ENCODE data around the gene ADCY9.

ADCY9 gene

DNA sequence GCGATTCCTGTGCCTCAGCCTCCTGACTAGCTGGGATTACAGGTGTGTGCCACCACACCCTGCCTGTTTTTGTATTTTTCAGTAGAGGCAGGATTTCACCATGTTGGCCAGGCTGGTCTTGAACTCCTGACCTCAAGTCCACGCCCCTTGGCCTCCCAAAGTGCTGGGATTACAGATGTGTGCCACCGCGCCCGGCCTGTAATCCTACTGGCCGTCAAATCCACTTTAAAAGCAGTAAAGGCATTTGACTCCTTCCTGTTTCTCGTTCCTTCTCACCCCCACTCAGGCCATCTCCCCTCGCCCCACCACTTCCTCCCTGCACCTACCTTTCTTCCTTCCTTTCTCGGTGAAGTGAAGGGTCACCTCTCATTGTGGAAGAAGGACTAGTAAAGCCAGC is 166.3 kb downstream of the ADCY9 start:
- H3K27me3 ChIP-seq (ENCODE audit: insufficient read depth, poor library complexity, severe bottlenecking): no peaks in the 10 kb centered on the region
- TF ChIP-seq POLR2AphosphoS5 (IDR thresholded peaks at IDR 0.05; ENCODE audit: low read depth) (no peak), SPI1 (IDR thresholded peaks at IDR 0.05; ENCODE audit: borderline replicate concordance, low read depth) (peak; percentile 45; the same call in 1 of the 2 replicates)
- no peak for DNase-seq (ENCODE audit: low read depth in 1 of 2, low spot score in 1 of 2)
- H3K4me3 ChIP-seq (replicated peaks; ENCODE audit: insufficient read depth, low read length): no peak overlapping the region
- no peak overlapping the region for H3K27ac ChIP-seq (replicated peaks)

DNA sequence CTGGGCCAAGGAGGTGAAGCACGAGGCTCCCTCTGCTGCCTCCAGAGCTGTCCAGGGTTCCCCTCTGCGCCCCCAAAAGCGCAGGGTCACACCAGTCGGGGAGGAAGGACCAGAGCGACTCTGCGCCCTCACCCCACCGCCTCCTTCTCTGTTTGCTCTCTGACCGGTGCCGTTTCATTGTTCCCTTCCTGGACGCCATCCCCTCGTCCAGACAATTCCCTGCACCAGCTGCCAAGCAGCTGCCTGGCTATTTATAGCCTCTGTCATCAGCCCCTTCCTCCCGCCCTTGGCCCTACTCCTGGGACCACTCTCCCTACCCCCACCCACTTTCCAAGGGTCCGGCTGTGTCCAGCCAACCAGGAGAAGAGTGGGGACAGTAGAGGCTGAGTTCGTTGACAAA is 167.0 kb downstream of the ADCY9 start:
- no peak for DNase-seq (ENCODE audit: low read depth in 1 of 2, low spot score in 1 of 2)
- Histone ChIP-seq H3K4me3 (replicated peaks; ENCODE audit: insufficient read depth, low read length) (no peak overlapping the region), H3K27me3 (ENCODE audit: insufficient read depth, poor library complexity, severe bottlenecking) (no peaks in the 10 kb centered on the region), H3K27ac (replicated peaks) (no peak overlapping the region)
- TF ChIP-seq, protein P1, sequence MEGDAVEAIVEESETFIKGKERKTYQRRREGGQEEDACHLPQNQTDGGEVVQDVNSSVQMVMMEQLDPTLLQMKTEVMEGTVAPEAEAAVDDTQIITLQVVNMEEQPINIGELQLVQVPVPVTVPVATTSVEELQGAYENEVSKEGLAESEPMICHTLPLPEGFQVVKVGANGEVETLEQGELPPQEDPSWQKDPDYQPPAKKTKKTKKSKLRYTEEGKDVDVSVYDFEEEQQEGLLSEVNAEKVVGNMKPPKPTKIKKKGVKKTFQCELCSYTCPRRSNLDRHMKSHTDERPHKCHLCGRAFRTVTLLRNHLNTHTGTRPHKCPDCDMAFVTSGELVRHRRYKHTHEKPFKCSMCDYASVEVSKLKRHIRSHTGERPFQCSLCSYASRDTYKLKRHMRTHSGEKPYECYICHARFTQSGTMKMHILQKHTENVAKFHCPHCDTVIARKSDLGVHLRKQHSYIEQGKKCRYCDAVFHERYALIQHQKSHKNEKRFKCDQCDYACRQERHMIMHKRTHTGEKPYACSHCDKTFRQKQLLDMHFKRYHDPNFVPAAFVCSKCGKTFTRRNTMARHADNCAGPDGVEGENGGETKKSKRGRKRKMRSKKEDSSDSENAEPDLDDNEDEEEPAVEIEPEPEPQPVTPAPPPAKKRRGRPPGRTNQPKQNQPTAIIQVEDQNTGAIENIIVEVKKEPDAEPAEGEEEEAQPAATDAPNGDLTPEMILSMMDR (IDR thresholded peaks at IDR 0.05; ENCODE audit: insufficient read depth, low read length): no peak
- no peak for TF ChIP-seq SPI1 (IDR thresholded peaks at IDR 0.05; ENCODE audit: borderline replicate concordance, low read depth)
- no peak for TF ChIP-seq POLR2AphosphoS5 (IDR thresholded peaks at IDR 0.05; ENCODE audit: low read depth)
- TF ChIP-seq, protein P2, sequence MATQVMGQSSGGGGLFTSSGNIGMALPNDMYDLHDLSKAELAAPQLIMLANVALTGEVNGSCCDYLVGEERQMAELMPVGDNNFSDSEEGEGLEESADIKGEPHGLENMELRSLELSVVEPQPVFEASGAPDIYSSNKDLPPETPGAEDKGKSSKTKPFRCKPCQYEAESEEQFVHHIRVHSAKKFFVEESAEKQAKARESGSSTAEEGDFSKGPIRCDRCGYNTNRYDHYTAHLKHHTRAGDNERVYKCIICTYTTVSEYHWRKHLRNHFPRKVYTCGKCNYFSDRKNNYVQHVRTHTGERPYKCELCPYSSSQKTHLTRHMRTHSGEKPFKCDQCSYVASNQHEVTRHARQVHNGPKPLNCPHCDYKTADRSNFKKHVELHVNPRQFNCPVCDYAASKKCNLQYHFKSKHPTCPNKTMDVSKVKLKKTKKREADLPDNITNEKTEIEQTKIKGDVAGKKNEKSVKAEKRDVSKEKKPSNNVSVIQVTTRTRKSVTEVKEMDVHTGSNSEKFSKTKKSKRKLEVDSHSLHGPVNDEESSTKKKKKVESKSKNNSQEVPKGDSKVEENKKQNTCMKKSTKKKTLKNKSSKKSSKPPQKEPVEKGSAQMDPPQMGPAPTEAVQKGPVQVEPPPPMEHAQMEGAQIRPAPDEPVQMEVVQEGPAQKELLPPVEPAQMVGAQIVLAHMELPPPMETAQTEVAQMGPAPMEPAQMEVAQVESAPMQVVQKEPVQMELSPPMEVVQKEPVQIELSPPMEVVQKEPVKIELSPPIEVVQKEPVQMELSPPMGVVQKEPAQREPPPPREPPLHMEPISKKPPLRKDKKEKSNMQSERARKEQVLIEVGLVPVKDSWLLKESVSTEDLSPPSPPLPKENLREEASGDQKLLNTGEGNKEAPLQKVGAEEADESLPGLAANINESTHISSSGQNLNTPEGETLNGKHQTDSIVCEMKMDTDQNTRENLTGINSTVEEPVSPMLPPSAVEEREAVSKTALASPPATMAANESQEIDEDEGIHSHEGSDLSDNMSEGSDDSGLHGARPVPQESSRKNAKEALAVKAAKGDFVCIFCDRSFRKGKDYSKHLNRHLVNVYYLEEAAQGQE (IDR thresholded peaks at IDR 0.05; ENCODE audit: insufficient replicate concordance, low read depth): no peak
- no peak for TF ChIP-seq GABPA (IDR thresholded peaks at IDR 0.05; ENCODE audit: low read depth)

DNA sequence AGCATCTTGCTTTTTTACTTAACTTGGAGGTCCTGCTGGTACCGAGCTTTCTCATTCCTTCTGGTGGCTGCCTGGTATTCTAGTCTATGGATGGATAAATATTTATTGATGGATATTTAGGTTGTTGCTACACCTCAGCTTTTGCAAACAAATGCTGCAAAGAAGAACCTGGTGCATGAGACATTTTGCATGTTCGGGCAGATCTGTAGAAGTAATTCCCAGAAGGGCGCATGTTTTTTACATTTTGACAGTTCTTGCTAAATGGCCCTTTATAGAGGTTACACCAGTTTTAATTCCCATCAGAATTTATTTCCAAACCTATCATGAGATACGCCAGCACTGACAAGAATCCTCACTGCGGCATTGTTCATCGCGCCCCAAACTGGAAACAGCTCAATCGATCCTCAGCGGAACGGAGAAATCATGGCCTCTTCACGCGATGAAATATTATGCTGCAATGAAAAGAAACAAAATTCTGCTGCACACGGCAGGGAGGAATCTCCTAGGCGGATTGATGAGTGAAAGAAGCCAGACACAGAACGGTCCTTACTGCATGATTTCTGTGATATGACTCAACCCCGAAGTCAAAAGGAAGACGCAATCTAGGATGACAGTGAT is 167.8 kb downstream of the ADCY9 start:
- DNase-seq (ENCODE audit: low read depth in 1 of 2, low spot score in 1 of 2): no peak
- no peaks in the 10 kb centered on the region for H3K27me3 ChIP-seq (ENCODE audit: insufficient read depth, poor library complexity, severe bottlenecking)
- no peak overlapping the region for H3K4me3 ChIP-seq (replicated peaks; ENCODE audit: insufficient read depth, low read length)
- TF ChIP-seq GABPA (IDR thresholded peaks at IDR 0.05; ENCODE audit: low read depth): no peak
- no peak for TF ChIP-seq SPI1 (IDR thresholded peaks at IDR 0.05; ENCODE audit: borderline replicate concordance, low read depth)
- TF ChIP-seq, protein P2 (IDR thresholded peaks at IDR 0.05; ENCODE audit: insufficient replicate concordance, low read depth): no peak
- TF ChIP-seq, protein P1 (IDR thresholded peaks at IDR 0.05; ENCODE audit: insufficient read depth, low read length): no peak
- no peak for TF ChIP-seq POLR2AphosphoS5 (IDR thresholded peaks at IDR 0.05; ENCODE audit: low read depth)
- H3K27ac ChIP-seq (replicated peaks): no peak overlapping the region

DNA sequence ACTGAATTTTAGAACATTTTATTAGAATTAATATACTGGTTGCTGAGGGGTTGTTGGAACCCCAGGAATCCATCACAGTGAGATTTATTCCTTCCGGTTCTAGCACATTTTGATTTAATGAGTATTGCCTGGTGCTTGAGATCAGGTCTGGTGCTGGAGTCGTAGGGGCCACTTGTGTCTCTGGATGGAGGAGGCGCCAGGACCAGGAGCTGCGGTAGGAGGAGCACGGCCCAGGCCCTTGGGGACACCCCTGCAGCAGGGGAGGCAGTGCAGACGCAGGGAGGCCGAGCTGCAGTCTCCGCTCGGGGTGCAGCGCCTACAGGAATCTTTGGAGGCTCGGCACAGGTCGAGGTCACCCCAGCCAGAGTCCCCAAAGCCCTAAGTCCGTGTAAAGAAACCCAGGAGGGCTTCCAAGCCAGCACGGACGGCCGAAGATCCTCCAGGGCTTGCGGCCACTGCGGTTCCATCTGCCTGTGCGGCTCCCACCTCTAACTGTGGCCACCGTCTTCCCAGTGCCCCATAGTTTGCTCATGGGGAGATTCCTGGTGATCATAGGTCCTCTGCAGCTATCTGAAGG is 169.6 kb downstream of the ADCY9 start:
- TF ChIP-seq, protein P2 (IDR thresholded peaks at IDR 0.05; ENCODE audit: insufficient replicate concordance, low read depth): no peak
- TF ChIP-seq POLR2AphosphoS5 (IDR thresholded peaks at IDR 0.05; ENCODE audit: low read depth): no peak
- no peak for TF ChIP-seq SPI1 (IDR thresholded peaks at IDR 0.05; ENCODE audit: borderline replicate concordance, low read depth)
- no peak for TF ChIP-seq GABPA (IDR thresholded peaks at IDR 0.05; ENCODE audit: low read depth)
- TF ChIP-seq, protein P1 (IDR thresholded peaks at IDR 0.05; ENCODE audit: insufficient read depth, low read length): no peak
- Histone ChIP-seq H3K27me3 (ENCODE audit: insufficient read depth, poor library complexity, severe bottlenecking) (no peaks in the 10 kb centered on the region), H3K4me3 (replicated peaks; ENCODE audit: insufficient read depth, low read length) (no peak overlapping the region), H3K27ac (replicated peaks) (no peak overlapping the region)
- DNase-seq (ENCODE audit: low read depth in 1 of 2, low spot score in 1 of 2): no peak
